ENCODE results near the gene FLAD1.
A peak's percentile ranks its signal among the peaks of the same experiment; 100 is the strongest.
"Not testable (repeated sequence)": the region's sequence is repeated elsewhere in the genome, so short reads cannot be mapped to it uniquely, and the experiment has no call there.

The FLAD1 gene

DNA sequence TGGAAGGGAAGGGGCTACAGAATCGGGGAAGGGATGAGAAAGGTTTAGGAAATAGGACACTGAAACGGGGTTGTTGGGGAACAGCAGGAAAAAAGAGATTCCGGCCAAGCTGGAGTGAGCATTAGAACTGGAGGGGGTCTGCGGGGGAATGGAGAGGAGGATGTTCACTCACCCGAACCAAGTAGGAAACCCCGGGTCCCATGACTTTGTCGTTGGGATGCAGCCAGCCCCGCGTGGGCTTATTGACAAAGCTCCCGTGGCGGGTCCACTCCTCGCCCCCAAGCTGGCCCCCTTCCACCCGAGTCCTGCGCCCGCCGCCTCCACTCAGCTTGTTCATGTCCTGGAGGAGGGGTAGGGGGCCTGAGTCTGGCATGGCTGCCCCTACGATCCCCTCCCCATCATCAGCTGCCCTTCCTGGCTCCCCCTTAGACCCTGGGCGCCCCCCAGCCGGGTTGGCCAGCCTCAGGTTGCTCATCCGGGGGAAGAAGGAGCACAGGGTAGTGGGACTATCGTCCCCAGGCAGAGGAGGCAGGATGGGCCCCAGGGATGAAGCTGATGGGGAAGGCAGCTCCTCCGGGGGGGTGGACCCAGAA is 13.2 kb upstream of the FLAD1 start:
- no peak for DNase-seq

DNA sequence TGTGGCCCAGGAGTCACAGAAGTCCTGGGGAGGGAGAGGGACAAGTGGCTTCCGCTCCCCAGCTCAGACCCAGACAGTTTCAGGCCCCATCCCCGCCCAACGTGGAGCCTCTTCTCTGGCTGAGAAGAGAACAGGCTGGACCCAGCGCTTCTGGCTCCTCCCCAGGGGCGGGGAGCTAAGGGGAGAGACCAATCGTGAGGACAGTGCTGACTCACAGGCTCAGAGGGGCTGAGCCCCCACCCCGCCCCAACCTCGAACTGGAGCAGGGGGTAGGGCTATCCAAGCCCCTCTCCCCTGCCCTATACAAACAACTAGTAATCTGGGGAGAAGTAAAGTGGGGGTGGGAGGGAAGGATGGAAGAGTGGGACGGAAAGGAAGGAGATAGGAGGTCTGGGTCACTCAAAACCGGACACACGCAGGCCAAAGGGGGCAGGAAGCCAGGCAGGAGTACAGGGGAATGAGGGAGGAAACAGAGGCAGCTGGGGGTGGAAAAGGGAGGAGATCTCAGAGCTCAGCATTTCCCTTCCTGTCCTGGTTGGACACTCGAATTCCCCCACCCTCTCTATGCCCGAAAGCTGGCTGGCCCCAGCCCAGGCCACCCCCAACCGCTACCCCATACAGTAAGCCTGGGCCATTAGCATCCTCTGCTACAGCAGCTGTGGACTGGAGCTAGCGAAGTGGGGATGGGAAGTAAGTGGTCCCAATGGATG is 12.4 kb upstream of the FLAD1 start, which contains the start of gene SHC1:
SHC1 (minus strand) TSS at position 117 of the 710 bp plus-strand sequence. CDS start 221 bp downstream, outside the sequence.
- DNase-seq: peak; percentile 63

DNA sequence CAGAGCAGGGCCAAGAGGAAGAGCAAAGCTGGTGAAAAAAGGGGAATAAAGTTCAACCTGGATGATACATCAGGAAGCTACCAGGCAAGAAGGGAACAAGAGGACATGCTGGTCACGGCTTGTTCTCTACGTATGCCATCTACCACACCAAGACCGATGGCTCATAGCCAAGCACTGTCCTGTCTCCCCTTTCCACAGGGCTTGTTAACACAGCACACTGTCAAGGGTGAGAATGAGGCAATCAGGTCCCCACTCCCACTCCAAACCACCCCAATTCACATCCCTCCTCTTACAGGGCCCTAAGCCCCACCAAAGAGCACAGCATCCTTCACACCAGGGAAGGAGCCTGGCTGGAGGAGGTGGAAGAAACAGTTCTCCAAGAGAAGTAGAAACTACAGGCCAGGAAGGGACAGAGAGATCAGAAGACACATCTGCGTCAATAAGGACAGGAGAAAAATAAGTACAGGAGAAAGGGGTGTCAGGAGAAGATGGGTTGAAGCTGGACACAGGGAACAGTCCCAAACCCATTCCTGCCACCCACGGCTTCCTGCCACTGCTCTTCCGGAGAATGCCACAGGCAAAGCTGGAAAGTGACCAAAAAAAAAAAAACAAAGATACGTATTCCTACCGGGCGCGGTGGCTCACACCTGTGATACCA is 11.7 kb upstream of the FLAD1 start:
- no peak for DNase-seq

DNA sequence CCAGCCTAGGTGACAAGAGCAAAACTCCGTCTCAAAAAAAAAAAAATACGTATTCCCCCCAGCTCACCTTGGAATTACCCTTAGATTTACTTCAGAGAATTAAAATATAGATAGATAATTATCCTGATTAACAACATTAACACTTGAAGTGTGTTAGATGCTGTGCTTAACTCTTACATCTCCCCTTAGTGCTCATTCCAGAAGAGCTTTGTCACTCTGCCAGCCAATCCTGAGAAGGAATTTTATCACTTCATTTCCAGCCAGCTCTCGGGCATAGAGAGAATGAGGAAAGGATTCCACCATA is 11.0 kb upstream of the FLAD1 start:
- no peak for DNase-seq

DNA sequence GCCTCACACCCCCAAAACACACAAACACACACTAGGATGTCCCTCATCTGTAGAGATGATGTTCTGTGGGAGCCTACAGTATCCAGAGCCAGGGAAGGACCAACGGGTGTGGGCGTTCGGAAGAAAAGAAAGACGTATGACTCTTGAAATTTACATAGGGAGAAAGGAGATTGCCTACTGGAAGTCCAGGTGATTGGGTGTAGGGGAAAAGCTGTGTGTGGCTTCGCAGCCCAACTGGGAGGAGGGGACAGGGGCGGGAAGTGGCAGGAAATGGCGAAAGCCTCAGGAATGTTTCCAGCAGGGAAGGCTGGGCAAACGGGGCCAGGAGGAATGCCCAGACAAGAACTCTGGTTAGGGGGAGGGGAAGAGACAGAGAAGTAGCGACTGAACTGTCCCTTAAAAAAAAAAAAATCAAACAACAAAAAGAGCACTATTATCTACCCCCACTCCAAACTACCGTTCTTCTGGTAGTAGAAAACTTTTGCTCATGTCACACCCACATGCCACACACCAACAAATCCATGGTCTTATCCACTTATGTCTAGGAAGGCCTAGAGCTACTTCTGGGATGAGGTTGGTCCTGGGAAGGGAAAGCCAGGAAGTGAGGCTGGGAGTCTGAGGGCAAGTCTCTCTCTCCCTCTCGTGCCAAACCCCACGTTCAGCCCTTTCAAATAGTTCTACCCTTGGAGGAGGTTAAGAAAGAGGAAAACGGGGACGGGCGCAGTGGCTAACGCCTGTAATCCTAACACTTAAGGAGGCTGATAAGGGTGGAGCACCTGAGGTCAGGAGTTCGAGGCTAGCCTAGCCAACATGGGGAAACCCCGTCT is 10.4 kb upstream of the FLAD1 start:
- DNase-seq: no peak

DNA sequence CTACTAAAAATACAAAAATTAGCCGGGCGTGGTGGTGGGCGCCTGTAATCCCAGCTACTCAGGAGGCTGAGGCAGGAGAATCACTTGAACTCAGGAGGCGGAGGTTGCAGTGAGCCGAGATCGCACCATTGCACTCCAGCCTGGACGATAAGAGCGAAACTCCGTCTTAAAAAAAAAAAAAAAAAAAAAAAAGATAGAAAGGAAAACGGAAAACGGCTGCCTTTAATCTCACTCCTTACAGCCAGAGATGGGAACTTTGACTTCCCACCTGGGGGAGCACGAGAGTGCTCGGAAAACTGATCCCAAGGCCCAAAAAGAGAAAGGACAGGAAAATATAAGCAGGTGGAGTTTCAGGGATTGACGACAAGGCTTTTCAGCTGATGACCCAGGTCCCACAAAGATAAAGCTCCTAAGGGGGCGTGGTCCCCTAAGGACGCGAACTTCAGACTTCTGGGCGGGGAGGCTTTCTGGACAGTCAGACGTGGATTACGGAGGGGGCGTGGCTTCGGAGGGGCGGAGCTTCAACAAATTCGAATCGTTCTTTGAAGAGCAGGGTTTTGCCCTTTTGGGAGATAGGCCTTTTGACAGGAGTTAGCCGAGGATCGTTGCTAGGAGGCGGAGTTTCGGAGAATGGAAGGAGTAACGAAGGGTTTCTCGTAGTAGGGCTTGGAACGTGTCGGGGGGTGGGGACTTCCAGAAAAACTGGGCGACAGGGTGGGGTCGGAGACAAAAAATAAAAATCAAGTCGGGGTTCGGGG is 9.6 kb upstream of the FLAD1 start:
- peak; percentile 95 for DNase-seq

DNA sequence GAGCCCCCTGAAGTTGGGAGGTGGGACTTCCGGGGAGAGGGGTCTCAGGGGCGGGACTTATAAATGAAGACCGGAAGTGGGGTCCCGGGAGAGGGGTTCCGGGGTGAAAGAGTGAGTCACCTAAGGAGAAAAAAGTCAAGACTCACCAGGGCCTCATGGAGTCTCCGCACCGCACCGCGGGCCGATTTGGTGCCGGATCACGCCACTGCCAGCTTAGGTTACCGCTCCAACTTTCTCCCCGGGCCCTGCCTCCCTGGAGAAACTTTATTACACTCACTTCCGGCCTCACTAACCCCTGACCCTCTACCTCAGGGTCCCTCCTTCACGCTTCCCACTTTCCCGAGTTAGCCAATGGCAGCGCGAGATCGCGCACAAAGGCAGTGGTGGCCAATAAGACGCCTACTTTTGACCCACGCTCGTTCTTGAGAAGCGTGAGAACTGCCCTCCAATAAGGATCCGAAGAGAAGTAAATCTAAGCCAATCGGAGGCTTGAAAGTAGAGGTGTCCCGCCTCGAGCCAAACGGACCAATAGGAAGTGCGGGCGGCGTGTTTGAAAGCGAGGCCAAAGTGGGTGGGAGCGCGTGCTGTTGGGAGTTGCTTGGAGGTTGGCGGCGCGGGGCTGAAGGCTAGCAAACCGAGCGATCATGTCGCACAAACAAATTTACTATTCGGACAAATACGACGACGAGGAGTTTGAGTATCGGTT is 8.9 kb upstream of the FLAD1 start, which contains the start of gene CKS1B:
CKS1B (plus strand) TSS at position 580 of the 706 bp plus-strand sequence; CDS start at position 645, 65 bp downstream.
- DNase-seq: peak; percentile 100

DNA sequence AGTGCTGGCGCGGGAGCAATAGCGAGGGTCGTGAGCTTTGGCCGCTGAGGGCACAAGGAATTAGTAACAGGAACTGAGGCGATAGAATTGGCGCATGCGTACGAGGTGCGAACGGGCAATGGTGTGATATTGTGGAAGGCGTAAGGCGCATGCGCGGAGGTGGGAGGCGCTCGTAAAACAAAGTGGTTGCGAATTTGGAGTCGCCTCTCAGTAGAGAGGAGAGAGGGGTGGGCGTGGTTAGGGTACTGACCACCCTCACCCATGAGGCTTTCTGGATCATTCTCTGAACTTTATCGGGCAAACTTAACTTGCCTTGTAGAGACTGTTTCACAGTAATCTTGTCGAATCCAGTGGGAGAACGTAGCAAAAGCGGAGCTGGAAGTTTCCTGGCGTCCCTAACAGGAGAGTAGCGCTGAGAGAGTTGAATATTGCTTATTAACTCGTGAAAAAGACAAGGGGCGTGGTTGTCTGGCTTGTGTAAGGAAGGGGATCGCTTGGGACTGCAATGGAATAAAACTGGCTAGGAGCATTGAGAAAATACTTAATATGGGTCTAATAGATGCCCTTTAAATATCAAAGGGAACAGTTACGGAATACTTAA is 8.2 kb upstream of the FLAD1 start:
- peak; percentile 95 for DNase-seq

DNA sequence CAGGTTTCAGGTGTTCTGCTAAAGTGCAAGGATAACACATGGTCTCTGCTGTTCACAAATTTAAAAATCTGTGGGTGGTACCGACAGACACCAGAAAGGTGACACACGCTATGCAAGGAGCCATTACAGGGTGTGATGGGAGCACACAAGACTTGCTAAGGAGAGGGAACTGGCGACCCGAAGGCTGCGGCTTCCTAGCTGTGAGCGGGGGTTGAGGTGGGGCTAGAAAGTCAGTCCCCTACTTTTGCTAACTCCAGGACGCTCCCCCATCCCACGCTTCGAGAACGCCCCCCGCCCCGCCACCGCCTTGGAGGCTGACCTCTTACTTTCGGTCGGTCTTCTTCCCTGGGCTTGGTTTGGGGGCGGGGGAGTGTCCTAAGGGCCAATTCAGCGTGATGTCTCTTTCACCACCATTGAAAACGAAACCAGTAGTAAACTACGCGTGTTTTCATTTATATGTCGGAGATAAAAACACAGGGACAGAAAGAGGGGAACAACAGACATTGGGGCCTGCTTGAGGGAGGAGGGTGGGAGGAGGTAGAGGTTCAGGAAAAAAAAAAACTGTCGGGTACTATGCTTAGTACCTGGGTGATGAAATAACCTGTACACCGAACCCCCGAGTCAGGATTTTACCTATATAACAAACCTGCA is 7.6 kb upstream of the FLAD1 start:
- no peak for DNase-seq

DNA sequence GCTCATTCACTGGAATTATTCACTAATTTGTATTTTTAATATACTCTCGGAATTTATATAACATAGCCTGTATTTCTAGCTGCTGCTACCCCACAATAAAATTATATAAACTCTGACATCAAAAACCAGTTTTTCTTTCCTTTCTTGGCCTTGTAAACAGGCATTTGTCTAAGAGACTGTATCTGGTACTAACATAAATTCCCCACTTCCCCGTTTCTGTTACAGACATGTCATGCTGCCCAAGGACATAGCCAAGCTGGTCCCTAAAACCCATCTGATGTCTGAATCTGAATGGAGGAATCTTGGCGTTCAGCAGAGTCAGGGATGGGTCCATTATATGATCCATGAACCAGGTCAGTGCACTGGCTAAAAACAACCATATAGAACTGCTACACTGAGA is 5.4 kb upstream of the FLAD1 start:
- not testable (repeated sequence) for DNase-seq

DNA sequence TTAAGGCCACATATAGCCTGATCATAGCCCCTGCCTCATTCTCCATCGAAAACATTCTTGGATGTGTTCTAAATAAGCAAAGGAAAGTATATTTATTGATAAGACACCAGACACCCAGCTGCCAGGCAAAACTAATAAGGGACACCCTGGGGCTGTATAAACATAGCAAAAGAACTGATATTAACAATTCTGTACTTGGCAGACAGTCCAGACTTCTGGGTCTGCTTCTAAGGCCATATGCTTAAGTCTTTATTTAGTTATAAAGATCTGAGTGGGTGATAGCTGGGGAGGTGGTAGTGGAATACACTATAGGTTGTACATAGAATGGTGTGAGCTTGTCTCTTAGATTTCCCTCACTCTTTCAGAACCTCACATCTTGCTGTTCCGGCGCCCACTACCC is 4.8 kb upstream of the FLAD1 start:
- no peak for DNase-seq

DNA sequence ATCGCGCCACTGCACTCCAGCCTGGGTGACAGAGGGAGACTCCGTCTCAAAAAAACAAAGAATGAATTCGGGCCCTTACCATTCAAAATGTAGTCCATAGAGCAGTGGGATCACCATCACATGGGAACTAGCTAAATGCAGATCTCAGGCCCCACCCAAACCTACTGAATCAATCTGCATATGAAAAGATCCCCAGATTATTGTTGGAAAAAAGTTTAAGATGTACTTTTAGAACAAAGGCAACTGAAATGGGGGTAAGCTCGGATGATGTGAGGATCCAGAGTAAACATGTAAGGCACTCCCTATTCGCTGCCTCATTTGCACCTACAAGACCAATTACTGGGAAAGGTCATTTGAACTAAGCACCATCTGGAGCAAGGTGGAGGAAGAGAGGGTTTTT is 803 bp upstream of the FLAD1 start:
- no peak for DNase-seq

DNA sequence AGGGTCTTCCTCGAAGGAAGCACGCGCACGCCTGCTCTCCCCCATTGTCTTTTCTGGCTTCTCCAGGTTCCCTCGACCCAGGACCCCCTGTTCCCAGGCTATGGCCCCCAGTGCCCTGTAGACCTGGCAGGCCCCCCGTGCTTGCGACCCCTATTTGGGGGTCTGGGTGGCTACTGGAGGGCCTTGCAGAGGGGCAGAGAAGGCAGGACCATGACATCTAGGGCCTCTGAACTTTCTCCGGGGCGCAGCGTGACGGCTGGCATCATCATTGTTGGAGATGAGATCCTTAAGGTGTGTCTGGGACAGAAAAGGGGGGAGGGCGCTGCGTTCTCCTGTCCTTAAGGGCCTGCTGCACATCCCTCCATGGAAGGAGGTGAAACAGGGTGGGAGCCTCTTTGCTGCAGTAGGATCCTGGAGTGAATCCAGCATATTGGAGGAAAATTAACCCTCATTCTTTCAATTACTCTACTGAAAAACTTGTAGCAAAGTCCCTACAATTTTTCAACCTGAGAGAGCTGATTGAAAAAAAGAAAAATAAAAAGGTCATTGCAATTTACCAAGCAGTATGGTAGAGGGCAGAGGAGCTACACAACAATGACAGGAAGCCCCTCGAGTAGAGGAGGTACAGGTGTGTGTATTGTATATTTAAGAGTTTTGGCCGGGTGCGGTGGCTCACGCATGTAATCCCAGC is 777 bp downstream of the FLAD1 start:
- DNase-seq: no peak

DNA sequence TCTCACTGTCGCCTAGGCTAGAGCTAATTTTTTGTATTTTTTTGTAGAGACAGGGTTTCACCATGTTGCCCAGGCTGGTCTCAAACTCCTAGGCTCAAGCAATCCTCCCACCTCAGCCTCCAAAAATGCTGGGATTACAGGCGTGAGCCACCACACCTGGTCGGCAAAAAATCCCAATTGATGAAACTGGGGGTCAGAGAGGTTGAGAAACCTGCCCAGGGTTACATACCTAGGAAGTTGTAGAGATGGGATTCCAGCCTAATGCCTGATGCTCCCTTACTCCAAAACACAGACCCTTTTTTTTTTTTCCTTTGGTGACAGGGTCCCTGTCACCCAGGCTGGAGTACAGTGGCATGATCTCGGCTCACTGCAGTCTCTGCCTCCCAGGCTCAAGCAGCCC is 3.6 kb downstream of the FLAD1 start:
- DNase-seq: not testable (repeated sequence)

DNA sequence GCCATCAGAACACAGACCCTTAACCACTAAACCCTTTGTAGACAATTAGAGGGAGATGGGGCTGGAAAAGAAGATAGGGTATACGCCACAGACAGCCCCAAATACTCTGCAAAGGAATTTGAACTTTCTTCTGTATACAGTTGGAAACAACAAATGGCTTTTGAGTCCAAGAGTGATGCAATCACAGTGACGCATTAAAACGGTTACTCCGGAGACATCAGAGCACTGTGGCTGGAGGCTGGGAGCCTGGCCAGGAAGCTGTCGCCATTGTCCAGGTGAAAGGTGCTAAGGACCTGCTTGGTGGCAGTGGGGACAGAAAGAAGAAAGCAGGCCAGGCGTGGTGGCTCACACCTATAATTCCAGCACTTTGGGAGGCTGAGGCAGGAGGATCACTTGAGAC is 4.2 kb downstream of the FLAD1 start:
- DNase-seq: no peak

DNA sequence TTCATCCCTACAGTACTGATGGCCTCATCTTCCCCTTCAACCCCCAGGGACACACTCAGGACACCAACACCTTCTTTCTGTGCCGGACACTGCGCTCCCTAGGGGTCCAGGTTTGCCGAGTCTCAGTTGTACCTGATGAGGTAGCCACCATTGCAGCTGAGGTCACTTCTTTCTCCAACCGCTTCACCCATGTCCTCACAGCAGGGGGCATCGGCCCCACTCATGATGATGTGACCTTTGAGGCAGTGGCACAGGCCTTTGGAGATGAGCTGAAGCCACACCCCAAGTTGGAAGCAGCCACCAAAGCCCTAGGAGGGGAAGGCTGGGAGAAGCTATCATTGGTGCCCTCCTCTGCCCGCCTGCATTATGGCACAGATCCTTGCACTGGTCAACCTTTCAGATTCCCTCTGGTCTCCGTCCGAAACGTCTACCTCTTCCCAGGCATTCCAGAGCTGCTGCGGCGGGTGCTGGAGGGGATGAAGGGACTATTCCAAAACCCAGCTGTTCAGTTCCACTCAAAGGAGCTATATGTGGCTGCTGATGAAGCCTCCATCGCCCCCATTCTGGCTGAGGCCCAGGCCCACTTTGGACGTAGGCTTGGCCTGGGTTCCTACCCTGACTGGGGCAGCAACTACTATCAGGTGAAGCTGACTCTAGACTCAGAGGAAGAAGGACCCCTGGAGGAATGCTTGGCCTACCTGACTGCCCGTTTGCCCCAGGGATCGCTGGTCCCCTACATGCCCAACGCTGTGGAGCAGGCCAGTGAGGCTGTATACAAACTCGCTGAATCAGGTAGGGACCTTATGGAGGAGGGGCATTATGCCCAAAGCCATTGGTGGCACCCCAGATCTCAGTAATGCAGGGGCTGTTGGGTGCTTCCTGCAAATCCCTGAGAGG is 5.2 kb downstream of the FLAD1 start:
- no peak for DNase-seq

DNA sequence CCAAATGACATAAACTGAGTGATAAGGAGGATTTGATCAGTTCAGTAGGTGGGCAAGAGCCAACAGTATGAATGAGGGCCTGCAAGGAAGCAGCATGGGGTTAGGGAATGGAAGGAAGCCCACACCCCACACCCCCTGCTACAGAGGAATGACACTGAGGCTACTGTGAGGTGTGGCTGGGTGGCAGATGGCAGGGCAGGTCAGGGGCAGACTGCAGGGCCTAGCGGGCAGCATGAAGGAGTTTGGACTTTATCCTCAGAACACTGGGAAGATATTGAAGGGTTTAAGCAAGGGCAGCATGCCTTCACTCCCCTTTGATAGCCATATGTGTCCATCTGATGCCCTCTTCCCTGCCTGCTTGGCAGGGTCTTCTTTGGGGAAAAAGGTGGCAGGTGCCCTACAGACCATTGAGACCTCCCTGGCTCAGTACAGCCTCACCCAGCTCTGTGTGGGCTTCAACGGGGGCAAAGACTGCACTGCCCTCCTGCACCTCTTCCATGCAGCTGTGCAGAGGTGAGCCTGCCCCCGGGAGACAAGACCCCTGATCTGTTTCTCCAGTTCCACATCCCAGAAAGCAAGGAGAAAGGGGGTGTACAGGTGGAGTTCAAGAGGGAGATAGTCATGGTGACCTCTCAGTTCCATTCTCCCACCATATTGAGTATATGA is 6.2 kb downstream of the FLAD1 start:
- no peak for DNase-seq

DNA sequence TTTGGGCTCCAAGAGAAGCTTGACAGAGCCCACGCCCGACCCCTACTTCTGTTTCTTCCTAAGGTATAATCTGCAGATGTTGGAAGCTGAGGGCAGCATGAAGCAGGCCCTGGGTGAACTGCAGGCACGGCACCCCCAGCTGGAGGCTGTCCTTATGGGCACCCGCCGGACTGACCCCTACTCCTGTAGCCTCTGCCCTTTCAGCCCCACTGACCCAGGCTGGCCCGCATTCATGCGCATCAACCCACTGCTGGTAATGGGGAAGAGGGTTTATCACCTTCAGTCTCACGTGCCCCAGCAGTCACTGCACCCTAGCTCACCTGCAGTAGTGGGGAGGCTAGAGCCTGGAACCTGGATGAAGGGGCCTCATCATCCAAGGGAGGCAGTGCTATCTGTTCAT is 7.1 kb downstream of the FLAD1 start:
- no peak for DNase-seq

All from NCI-H1048 (cell line).